NK-92 (cell line): ENCODE data around the gene PALMD.

Experiments
- DNase-seq: peaks from one replicate; lab custom pipeline; 2025; ENCODE audit not compliant: unreplicated experiment; lab: John Stamatoyannopoulos, UW

The PALMD gene

GRCh38 chr1:99658031-99658290, 12.0 kb downstream of the PALMD start:
- no peak for DNase-seq

GRCh38 chr1:99659755-99660210, 13.9 kb downstream of the PALMD start:
- no peak for DNase-seq

GRCh38 chr1:99660496-99660895, 14.6 kb downstream of the PALMD start:
- DNase-seq, result no peak

GRCh38 chr1:99661780-99662179, 15.9 kb downstream of the PALMD start:
- DNase-seq, result no peak

- no peak for DNase-seq
Measured at GRCh38 chr1:99662539-99663080, 16.7 kb downstream of the PALMD start.

- DNase-seq, result no peak
Measured at GRCh38 chr1:99663501-99663900, 17.6 kb downstream of the PALMD start.

GRCh38 chr1:99665212-99665611, 19.3 kb downstream of the PALMD start:
- DNase-seq, result no peak

GRCh38 chr1:99669376-99669775, 23.5 kb downstream of the PALMD start:
- DNase-seq, result no peak

- DNase-seq, result no peak
Measured at GRCh38 chr1:99669821-99670220, 23.9 kb downstream of the PALMD start.

GRCh38 chr1:99670583-99670982, 24.7 kb downstream of the PALMD start:
- no peak for DNase-seq

GRCh38 chr1:99672038-99672437, 26.1 kb downstream of the PALMD start:
- no peak for DNase-seq

- DNase-seq, result no peak
Measured at GRCh38 chr1:99672530-99673213, 26.8 kb downstream of the PALMD start.

GRCh38 chr1:99673315-99673714, 27.4 kb downstream of the PALMD start:
- no peak for DNase-seq

GRCh38 chr1:99674115-99675064, 28.5 kb downstream of the PALMD start:
- no peak for DNase-seq

- DNase-seq, result no peak
Measured at GRCh38 chr1:99675292-99675691, 29.4 kb downstream of the PALMD start.

GRCh38 chr1:99675994-99676393, 30.1 kb downstream of the PALMD start:
- DNase-seq, result no peak

- no peak for DNase-seq
Measured at GRCh38 chr1:99676876-99677275, 31.0 kb downstream of the PALMD start.

GRCh38 chr1:99677416-99677815, 31.5 kb downstream of the PALMD start:
- DNase-seq, result no peak

GRCh38 chr1:99680270-99680669, 34.4 kb downstream of the PALMD start:
- no peak for DNase-seq

- DNase-seq, result no peak
Measured at GRCh38 chr1:99681583-99681982, 35.7 kb downstream of the PALMD start.

- no peak for DNase-seq
Measured at GRCh38 chr1:99682291-99682751, 36.4 kb downstream of the PALMD start.
